CD14-positive monocyte (primary cell): ENCODE results near the gene DHRS7B. TPM values are rescaled to one million over a fixed set of nuclear protein-coding genes. Genes with fewer than 3 reads are reported as not detected.

Experiments used
- DNase-seq, 3 donors: peaks; one replicate each; pipeline ENCODE4 v3.0.0-alpha.2; 2011 to 2022
- H2AFZ ChIP-seq: 2 replicates; pipeline ENCODE4 v1.6.0; 2012; ENCODE audit warnings: mild to moderate bottlenecking, low read depth, low read length, inconsistent platforms; ENCODE audit not compliant: insufficient read depth, poor library complexity, severe bottlenecking
- H3K27ac ChIP-seq, 2 donors: 1 replicate in 1 of 2; 2 replicates in 1 of 2; pipeline ENCODE4 v1.5.1; 2012 to 2013; ENCODE audit warnings: low read length in 2 of 2, control low read depth in 1 of 2, inconsistent platforms in 1 of 2, low read depth in 1 of 2, mild to moderate bottlenecking in 1 of 2
- H3K27me3 ChIP-seq, 2 donors: one replicate each; pipeline versions ENCODE4 v1.6.0 to v1.6.1; 2011 to 2013; ENCODE audit warnings: low read length in 2 of 2; ENCODE audit not compliant: control insufficient read depth in 2 of 2, insufficient read depth in 2 of 2
- H3K36me3 ChIP-seq, 2 donors: replicated peaks in 1 of 2; 1 replicate in 1 of 2; 2 replicates in 1 of 2; pipeline versions ENCODE4 v1.5.1 to v1.6.1; 2012 to 2013; ENCODE audit warnings: low read length in 2 of 2, control low read depth in 1 of 2, inconsistent platforms in 1 of 2, mild to moderate bottlenecking in 1 of 2; ENCODE audit not compliant: insufficient read depth in 2 of 2, control insufficient read depth in 1 of 2
- H3K4me1 ChIP-seq, 2 donors: 1 replicate in 1 of 2; 2 replicates in 1 of 2; pipeline versions ENCODE4 v1.5.1 to v1.6.1; 2012 to 2013; ENCODE audit warnings: low read length in 2 of 2, control low read depth in 1 of 2, inconsistent platforms in 1 of 2, mild to moderate bottlenecking in 1 of 2, moderate library complexity in 1 of 2; ENCODE audit not compliant: insufficient read depth in 2 of 2, control insufficient read depth in 1 of 2
- H3K4me2 ChIP-seq: replicated peaks from 2 replicates; pipeline ENCODE3; 2012; ENCODE audit warnings: low read length, moderate library complexity, mild to moderate bottlenecking; ENCODE audit not compliant: poor library complexity, severe bottlenecking; ENCODE audit errors: extremely low read depth
- H3K4me3 ChIP-seq, 3 experiments: fragments of 200-600 bp in 1 of 3; sonication (generic) in 1 of 3; replicated peaks in 1 of 3; 1 replicate in 2 of 3; 2 replicates in 1 of 3; pipeline ENCODE4 v1.5.1; 2011 to 2013; ENCODE audit warnings: low read length in 3 of 3, mild to moderate bottlenecking in 3 of 3, control low read depth in 2 of 3, low read depth in 2 of 3, inconsistent platforms in 1 of 3, moderate library complexity in 1 of 3
- H3K79me2 ChIP-seq: 2 replicates; pipeline ENCODE4 v1.6.0; 2012; ENCODE audit warnings: mild to moderate bottlenecking, control low read depth, inconsistent platforms, low read length, moderate library complexity; ENCODE audit not compliant: insufficient read depth
- H3K9ac ChIP-seq: 2 replicates; pipeline ENCODE4 v1.6.0; 2017; ENCODE audit warnings: low read length, mild to moderate bottlenecking; ENCODE audit not compliant: insufficient read depth, poor library complexity, severe bottlenecking
- H3K9me3 ChIP-seq, 2 donors: replicated peaks in 1 of 2; 1 replicate in 1 of 2; 2 replicates in 1 of 2; pipeline versions ENCODE4 v1.5.1 to v1.6.1; 2012 to 2013; ENCODE audit warnings: low read length in 2 of 2, control low read depth in 1 of 2; ENCODE audit not compliant: control insufficient read depth in 1 of 2, insufficient read depth in 1 of 2
- H4K20me1 ChIP-seq: 2 replicates; pipeline ENCODE4 v1.6.0; 2012; ENCODE audit warnings: mild to moderate bottlenecking, low read length, control low read depth, moderate library complexity; ENCODE audit not compliant: insufficient read depth
- H3K27ac Mint-ChIP-seq, 7 donors: one replicate each; pipeline ENCODE4 v1.8.0; 2020; ENCODE audit warnings: mild to moderate bottlenecking in 7 of 7, mixed read lengths in 7 of 7, moderate library complexity in 6 of 7, inconsistent platforms in 2 of 7
- H3K27me3 Mint-ChIP-seq, 3 donors: one replicate each; pipeline ENCODE4 v1.8.0; 2021 to 2022; ENCODE audit warnings: low read depth in 3 of 3, mild to moderate bottlenecking in 3 of 3, mixed read lengths in 3 of 3, moderate library complexity in 3 of 3, inconsistent platforms in 1 of 3
- H3K36me3 Mint-ChIP-seq, 2 donors: one replicate each; pipeline ENCODE4 v1.8.0; 2020; ENCODE audit warnings: mixed read lengths in 2 of 2, inconsistent platforms in 1 of 2, mild to moderate bottlenecking in 1 of 2
- H3K4me1 Mint-ChIP-seq: one replicate; pipeline ENCODE4 v1.8.0; 2020; ENCODE audit warnings: mild to moderate bottlenecking, mixed read lengths
- H3K4me3 Mint-ChIP-seq, 2 donors: one replicate each; pipeline ENCODE4 v1.8.0; 2020; ENCODE audit warnings: mild to moderate bottlenecking in 2 of 2, mixed read lengths in 2 of 2, moderate library complexity in 1 of 2
- H3K9me3 Mint-ChIP-seq, 7 donors: one replicate each; pipeline ENCODE4 v1.8.0; 2020 to 2022; ENCODE audit warnings: mixed read lengths in 7 of 7, mild to moderate bottlenecking in 6 of 7, moderate library complexity in 6 of 7, inconsistent platforms in 2 of 7
- WGBS: methylation state at CpG from one replicate; pipeline ENCODE4 v1.1.5; 2013; ENCODE audit warnings: missing lambda C conversion rate; ENCODE audit not compliant: insufficient coverage; 5-methylcytosine and 5-hydroxymethylcytosine counted together
- intact Hi-C, 2 donors: fragments of 100-400 bp; cut with micrococcal nuclease; formaldehyde crosslinking; loops; one replicate each; pipeline versions ENCODE4 v1.15.0 to v1.15.1; 2023
- polyA plus RNA-seq, 3 donors: library from polyadenylated mRNA; depleted of rRNA in 1 of 3; unstranded in 2 of 3; stranded (reverse) in 1 of 3; fragments of 300-500 nt in 2 of 3; fragments of >200 nt in 1 of 3; fragmentation: Illumina TruSeq in 2 of 3; gene quantifications; 1 replicate in 2 of 3; 2 replicates in 1 of 3; pipeline ENCODE4 v1.2.3, GENCODE V29; 2012 to 2021
- TF ChIP-seq, protein P1 (sequence below): fragments of 200-600 bp; IDR thresholded peaks from one replicate; pipeline ENCODE4 v1.8.0; 2022; ENCODE audit warnings: antibody characterized with exemption, mild to moderate bottlenecking

Gene DHRS7B
- polyA plus RNA-seq, 3 donors = 23.2 to 37.8 (median 33.9) TPM

- no peak for DNase-seq
- H3K36me3 Mint-ChIP-seq = peaks cover 0 to 25% of the 10 kb centered on the region in 2 donors
- no peaks in the 10 kb centered on the region for H3K9me3 ChIP-seq
- H3K9ac ChIP-seq = no peak overlapping the region
- no peak overlapping the region for H3K27ac ChIP-seq
- H3K27me3 Mint-ChIP-seq = peaks cover 0 to 1% (median 1%) of the 10 kb centered on the region in 3 donors
- H3K4me2 ChIP-seq = no peak overlapping the region
- no peak overlapping the region for H2AFZ ChIP-seq
- TF ChIP-seq, protein P1, sequence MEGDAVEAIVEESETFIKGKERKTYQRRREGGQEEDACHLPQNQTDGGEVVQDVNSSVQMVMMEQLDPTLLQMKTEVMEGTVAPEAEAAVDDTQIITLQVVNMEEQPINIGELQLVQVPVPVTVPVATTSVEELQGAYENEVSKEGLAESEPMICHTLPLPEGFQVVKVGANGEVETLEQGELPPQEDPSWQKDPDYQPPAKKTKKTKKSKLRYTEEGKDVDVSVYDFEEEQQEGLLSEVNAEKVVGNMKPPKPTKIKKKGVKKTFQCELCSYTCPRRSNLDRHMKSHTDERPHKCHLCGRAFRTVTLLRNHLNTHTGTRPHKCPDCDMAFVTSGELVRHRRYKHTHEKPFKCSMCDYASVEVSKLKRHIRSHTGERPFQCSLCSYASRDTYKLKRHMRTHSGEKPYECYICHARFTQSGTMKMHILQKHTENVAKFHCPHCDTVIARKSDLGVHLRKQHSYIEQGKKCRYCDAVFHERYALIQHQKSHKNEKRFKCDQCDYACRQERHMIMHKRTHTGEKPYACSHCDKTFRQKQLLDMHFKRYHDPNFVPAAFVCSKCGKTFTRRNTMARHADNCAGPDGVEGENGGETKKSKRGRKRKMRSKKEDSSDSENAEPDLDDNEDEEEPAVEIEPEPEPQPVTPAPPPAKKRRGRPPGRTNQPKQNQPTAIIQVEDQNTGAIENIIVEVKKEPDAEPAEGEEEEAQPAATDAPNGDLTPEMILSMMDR = no peak
- H3K36me3 ChIP-seq = peaks cover 0 to 6% of the 10 kb centered on the region in 2 donors
- no peak overlapping the region for H3K4me3 ChIP-seq
- no peak overlapping the region for H3K4me3 Mint-ChIP-seq
- no peaks in the 10 kb centered on the region for H3K27me3 ChIP-seq
- H3K4me1 ChIP-seq = peaks cover 4 to 24% of the 10 kb centered on the region in 2 donors
- H3K4me1 Mint-ChIP-seq = peaks cover 52% of the 10 kb centered on the region
- peaks cover 69% of the 10 kb centered on the region for H3K79me2 ChIP-seq
- peak overlapping the region in 2 of 7 donors; percentile 6 to 77 for H3K27ac Mint-ChIP-seq
- peaks cover 0 to 3% (median 0%) of the 10 kb centered on the region in 7 donors for H3K9me3 Mint-ChIP-seq
- WGBS = 100% methylated on average over 1 of the region's 2 CpGs
- H4K20me1 ChIP-seq = no peaks in the 10 kb centered on the region
- intact Hi-C loops = no loop called here
These were observed 35.6 kb downstream of the DHRS7B start for GRCh38 chr17:21162394-21162775.

- Histone ChIP-seq H3K27me3 (no peaks in the 10 kb centered on the region), H3K27ac (peak overlapping the region in 1 of 2 donors; percentile 6), H3K4me2 (no peak overlapping the region), H2AFZ (no peak overlapping the region), H3K9ac (no peak overlapping the region), H3K4me3 (no peak overlapping the region), H4K20me1 (peaks cover 2% of the 10 kb centered on the region), H3K9me3 (no peaks in the 10 kb centered on the region), H3K36me3 (peaks cover 0 to 6% of the 10 kb centered on the region in 2 donors), H3K79me2 (peaks cover 72% of the 10 kb centered on the region), H3K4me1 (peaks cover 4 to 24% of the 10 kb centered on the region in 2 donors)
- 100% methylated on average over 1 of the region's 6 CpGs for WGBS
- DNase-seq = no peak
- TF ChIP-seq, protein P1 = no peak
- H3K36me3 Mint-ChIP-seq = peaks cover under 1 to 28% of the 10 kb centered on the region in 2 donors
- intact Hi-C loops = no loop called here
- H3K27me3 Mint-ChIP-seq = peaks cover 0 to 1% (median 1%) of the 10 kb centered on the region in 3 donors
- peak overlapping the region in 1 of 7 donors; percentile 35 for H3K27ac Mint-ChIP-seq
- H3K4me3 Mint-ChIP-seq = no peak overlapping the region
- no peaks in the 10 kb centered on the region for H3K9me3 Mint-ChIP-seq
- H3K4me1 Mint-ChIP-seq = peaks cover 51% of the 10 kb centered on the region
These were observed 36.3 kb downstream of the DHRS7B start for GRCh38 chr17:21163101-21163500.
